Activated CD4-positive, CD25-positive, alpha-beta regulatory T cell treated with anti-CD3 and anti-CD28 coated beads, Interleukin-2, amount 50 U/mL, for 16 hours (primary cell): ENCODE data around the gene LY86.

Experiments used
- DNase-seq: peaks from one replicate; pipeline ENCODE4 v3.0.0-alpha.2; 2020; ENCODE audit warnings: low read depth, low spot score

The LY86 gene

DNA sequence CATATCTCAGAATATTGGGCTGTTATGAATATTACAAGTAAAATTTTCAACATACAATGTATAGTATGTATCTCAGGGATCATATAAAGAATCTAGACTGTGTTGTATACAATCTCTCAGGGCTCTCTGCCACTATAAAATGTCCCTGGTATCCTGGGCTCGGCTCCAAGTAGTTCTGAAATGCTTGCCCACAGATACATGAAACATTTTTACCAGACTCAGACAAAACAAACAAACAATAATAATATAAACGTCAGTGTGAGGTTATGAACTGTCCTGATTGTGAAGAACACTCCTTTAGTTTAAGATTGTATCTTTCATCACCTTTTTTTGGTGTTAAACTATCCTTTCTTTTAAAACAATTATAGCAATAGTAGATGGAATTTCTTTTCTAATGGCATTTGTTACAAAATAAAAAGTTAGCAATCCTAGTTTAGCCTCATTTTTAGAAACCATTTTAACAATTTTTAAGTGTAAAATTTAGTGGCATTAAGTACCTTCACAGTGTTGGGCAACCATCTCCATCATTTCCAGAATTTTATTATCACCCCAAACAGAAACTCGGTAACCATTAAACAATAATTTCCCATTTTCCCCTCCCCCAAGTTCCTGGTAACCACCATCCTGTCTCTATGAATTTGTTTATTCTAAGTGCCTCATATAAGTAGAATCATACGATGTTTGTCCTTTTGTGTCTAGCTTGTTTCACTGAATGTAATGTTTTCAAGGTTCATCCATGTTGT is 17.4 kb upstream of the LY86 start:
- DNase-seq = no peak

- no peak for DNase-seq
Observed at GRCh38 chr6:6575143-6575542, 13.4 kb upstream of the LY86 start.

DNA sequence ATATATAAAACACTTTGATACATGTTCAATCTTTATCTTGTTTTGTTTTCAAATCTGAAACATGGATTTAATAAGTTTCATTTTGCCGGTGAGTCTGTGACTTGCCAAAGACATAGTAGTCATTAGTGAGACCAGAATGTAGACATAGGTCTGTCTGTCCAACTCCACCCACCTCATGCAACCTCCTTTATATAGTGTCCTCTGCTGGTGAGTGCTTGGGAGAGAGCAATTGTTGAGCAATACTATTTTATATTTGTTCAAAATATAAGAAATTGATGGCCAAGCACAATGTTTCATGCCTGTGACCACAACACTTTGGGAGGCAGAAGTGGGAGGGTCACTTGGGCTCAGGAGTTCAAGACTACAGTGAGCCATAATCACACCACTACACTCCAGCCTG is 10.8 kb upstream of the LY86 start:
- no peak for DNase-seq

DNA sequence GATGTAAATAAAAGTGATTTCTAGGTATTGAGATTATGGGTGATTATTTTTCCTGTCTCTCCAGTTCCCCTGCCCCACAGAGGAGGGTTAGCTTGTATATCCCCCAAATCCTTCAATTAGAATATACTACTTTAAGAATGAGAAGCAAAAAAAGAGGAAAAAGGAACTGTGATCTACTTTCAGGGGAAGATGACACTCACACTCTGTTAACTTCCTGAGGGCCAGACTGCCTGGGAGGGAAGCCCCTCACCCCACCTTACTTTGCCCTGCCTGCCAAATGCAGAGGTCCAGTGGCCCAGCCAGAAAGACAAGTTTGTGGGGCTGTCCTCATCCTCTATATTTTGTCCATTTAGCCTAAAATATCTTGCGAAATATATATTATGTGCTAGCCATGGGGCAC is 9.2 kb upstream of the LY86 start:
- DNase-seq = no peak

DNA sequence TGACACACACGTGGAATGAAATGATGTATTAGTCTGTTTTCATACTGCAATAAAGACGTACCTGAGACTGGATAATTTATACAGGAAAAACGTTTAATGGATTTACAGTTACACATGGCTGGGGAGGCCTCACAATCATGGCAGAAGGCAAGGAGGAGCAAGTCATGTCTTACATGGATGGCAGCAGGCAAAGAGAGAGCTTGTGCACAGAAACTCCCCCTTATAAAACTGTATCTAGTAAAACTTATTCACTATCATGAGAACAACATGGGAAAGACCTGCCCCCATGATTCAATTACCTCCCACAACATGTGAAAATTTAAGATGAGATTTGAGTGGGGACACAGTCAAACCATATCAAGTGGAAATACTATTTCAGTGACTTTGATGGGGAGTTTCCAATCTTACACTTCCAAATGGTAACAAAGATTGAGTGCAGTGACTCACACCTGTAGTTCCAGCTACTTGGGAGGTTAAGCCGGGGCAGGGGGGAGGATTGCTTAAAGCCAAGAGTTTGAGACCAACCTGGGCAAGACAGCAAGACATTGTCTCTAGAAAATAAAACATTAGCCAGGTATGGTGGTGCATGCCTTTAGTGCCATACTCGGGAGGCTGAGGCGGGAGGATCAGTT is 8.2 kb upstream of the LY86 start:
- no peak for DNase-seq

- DNase-seq = no peak
Observed at GRCh38 chr6:6581054-6581453, 7.5 kb upstream of the LY86 start.

DNA sequence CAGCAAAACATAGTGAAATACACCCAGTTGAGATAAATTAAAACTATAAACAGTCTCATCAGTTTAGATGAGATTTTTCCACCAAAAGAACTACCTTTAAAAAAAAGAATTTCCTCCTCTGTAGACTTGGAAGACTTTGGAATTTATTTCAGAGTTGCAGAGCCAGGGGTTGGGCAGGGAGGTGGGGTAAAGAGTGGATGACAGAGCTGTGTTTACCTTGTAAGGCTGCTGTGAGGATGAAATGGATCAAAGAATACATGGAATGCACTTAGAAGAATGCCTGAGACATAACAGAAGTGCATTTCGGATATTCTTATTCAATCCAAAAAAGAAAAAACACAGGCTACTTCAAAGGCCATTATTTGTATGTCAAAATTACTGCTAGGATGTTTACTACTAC is 6.4 kb upstream of the LY86 start:
- no peak for DNase-seq

- DNase-seq = no peak
Observed at GRCh38 chr6:6583836-6584235, 4.7 kb upstream of the LY86 start.

- DNase-seq = no peak
Observed at GRCh38 chr6:6584310-6585002, 4.1 kb upstream of the LY86 start.

DNA sequence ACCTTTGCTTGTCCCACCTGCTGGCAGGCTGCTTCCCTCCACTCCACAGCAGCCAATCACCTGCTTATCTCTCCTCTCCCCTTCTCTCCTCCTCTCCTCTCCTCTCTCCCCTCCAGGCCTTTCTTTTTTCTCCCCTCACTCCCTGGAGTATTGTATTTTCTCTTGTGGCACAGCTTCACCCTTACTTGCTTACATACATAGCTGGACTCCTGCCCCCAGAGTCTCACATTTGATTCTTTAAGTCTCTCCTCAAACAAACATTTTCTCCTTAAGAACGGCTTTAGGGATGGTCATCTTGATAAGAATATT is 3.6 kb upstream of the LY86 start:
- DNase-seq = no peak

DNA sequence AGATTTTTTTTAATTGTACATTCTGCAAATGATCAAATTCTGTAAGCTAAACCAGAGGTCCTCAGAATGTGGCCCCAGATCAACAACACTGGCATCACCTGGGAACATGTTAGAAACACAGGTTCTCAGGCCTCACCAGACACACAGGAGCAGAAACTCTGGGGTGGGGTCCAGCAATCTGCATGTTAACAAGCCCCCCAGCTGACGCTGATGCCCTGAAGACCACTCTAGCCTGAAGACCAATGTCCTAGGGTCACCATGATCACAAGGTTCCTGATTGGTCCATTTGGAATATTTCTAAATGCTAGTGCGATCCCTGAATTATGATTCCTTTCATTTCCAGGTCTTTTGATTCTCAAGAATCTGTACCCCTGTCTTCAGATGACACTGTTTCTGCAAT is 2.4 kb upstream of the LY86 start:
- no peak for DNase-seq

DNA sequence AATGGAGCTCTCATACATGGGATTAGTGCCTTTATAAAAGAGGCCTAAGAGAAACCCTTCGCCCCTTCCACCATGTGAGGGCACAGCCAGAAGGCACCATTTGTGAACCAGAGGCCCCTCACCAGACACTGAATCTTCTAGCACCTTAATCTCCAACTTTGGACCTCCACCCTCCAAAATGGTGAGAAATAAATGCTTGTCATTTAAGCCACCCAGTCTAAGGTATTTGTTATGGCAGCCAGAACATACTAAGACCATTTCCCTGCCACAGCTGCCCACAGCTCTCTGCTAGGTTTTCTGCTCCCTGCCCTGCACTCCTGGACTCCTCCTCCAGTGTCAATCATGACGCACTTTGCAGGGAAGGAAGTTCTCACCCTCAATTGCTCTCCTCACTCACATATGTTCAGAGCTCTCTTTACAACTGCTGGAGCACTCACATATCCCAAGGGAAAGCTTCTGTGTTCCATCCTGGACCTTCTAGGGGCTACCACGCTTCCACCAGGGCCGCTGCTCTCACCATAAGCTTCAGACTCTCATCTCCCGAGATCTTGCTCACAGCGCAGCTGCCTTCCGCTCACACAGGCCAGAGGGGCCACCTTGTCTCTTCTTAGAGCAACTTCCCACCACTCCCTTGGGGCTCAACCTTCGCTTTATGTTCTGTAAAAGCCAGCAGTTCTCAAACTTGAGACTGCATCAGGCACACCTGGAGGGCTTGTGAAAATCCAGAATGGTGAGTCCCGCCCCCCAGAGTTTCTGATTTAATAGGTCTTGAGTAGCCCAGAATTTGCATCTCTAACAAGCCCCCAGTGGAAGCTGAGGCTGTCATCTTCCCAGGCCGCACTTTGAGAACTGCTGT is 1.6 kb upstream of the LY86 start:
- DNase-seq = no peak

- no peak for DNase-seq
Observed at GRCh38 chr6:6587696-6588063, 840 bp upstream of the LY86 start.

DNA sequence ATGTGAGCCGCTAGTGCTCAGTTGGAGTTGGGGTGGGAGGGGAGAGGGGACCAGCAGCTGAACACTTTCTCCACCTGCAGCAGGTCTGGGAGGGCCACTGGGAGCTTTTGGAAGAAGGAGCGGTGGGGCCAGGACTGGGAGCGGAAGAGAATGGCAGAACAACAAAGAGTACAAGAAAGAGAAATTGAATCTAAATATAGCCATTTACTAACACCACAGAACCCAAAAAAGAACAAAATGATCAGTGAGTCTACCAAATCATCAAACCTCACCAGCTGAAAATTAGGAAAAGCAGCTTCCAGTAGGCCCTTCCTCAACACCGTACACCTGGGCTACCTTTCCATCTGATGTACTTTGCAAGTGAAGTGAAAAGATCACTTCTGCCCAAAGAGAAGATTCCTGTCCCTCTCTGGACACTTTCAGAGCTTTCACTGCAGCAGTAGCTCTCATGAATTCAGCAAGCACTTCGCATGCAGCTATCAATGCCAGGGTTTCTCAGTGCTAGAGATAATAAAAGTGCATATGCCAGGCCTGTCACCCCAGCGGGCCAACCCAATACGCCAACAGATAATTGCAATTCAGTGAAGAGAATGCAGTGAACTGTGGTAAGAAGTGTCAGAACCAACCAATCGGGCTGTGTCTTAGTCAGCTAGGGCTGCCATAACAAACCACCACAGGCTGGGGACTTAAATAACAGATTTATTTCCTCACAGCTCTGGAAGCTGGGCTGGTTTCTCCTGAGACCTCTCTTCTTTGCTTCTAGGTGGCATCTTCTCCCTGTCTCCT is 597 bp downstream of the LY86 start:
- DNase-seq = no peak

DNA sequence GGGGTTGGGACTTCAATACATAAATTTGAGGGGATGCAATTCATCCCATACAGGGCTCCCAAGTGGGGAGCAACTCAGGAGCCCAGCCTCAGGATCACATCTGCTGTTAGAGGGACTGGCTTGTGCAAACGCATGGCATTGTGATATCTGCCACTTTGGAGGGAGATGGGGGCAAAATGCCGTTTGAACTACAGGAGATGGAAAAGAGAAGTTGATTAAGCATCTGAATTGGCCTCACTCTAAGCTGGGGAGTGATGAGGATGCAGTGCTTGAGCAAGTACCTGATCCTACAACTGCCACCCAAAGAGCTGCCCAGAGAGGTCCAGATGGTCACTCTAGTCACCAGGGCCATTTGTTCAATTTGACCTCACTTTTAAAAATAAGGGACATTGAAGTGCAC is 2.0 kb downstream of the LY86 start:
- DNase-seq = no peak

DNA sequence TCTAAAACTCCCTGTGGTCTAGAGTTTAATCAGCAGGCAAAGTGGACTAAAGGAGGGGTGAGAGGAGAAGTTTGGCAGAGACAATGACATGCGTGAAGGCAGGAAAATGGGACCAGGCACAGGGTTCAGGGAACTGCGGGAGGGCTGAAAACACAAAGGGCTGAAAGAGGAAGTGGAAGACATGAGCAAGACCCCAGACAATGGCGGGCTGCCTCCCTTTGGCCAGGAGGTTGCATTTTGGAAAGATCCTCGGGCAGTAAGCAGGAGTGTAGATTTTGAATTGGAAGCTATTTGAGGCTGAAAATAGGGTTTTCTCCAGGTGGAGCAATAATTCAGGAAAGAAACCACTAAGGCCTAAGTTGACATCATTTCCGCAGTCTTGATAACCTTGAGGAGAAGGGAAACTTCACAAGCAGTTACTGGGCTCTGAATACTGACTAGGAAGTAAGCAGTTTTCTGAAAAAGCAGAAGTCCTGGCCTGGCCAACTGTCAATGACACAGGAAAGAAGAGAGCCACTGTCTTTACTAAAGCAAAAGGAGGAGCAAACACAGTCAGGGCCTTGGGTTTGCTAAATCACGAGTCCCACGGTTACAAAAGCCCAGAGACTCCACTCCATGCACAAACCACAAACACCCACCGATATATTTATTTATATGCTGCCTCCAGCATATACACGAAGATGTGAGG is 3.4 kb downstream of the LY86 start:
- DNase-seq = no peak

- no peak for DNase-seq
Observed at GRCh38 chr6:6592826-6593475, 4.4 kb downstream of the LY86 start.

- no peak for DNase-seq
Observed at GRCh38 chr6:6593867-6594468, 5.4 kb downstream of the LY86 start.

DNA sequence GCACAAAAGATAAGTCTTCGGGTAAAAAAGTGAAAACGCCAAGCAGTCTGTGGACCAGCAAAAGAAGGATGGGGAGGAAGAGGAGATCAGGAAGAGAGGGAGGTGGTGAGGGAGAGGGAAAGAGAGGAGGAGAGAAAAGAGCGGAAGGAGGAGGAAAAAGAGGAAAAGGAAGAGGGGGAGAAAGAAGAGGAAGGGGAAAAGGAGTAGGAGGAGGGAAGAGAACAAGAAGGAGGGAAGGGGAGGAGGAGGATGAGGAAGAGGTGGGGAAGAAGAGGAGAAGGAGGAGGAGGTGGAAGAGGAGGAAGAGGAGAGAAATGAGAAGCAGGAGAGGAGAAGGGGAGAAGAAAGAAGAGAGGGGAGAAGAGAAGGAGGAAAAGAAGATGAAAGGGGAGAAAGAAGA is 6.5 kb downstream of the LY86 start:
- DNase-seq = no peak

GRCh38 chr6:6595952-6596351 is 7.4 kb downstream of the LY86 start:
- no peak for DNase-seq
